Measurements from ENCODE around the gene DPYSL4.

The DPYSL4 gene

DNA sequence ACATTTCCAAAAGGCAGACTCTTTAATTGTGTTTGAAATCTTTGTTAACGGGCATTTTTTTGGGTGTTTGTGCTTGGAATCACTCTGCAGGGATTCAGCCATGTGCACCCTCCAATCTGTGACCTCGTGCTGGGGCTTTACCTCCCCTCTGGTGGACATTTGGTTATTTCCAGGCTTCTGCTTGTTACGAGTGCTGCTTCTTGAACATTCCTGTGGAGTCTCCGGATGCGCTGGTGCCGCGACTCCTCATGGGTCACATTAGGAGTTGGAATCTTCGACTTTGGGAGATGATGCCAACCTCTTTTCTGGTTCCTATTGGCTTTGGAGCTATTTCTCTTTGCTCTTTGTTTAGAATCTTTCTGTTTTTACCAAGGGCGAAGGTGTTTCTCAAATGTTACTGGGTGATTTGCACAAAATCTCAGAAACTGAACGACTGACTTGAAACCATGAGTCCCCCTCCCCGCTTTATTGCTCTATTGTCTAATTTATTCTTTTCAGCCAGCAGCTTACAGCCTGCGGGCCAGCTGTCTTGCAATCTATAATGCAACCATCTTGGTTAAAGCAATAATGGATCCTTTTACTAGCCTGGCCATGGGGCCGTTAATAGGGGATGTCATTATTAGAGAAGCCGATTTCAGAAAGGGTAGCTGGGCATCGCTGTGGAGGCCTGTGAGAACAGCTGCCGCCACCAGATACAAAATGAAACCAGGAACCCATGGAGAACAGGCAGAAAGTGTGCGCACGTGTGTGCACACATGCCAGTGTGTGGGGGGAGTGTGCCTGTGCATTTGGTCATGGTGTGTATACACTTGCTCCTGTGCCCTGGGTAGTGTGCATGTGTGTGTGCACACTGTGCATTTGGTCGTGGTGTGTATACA, 9.9 kb upstream of the DPYSL4 start:
- DNase-seq (ENCODE audit: extremely low read depth in 1 of 2, low read depth in 1 of 2), result no peak

GRCh38 chr10:132178046-132178445, 8.7 kb upstream of the DPYSL4 start:
- no peak for DNase-seq (ENCODE audit: extremely low read depth in 1 of 2, low read depth in 1 of 2)

GRCh38 chr10:132178672-132179545, 7.8 kb upstream of the DPYSL4 start:
- DNase-seq (ENCODE audit: extremely low read depth in 1 of 2, low read depth in 1 of 2), result no peak

DNA sequence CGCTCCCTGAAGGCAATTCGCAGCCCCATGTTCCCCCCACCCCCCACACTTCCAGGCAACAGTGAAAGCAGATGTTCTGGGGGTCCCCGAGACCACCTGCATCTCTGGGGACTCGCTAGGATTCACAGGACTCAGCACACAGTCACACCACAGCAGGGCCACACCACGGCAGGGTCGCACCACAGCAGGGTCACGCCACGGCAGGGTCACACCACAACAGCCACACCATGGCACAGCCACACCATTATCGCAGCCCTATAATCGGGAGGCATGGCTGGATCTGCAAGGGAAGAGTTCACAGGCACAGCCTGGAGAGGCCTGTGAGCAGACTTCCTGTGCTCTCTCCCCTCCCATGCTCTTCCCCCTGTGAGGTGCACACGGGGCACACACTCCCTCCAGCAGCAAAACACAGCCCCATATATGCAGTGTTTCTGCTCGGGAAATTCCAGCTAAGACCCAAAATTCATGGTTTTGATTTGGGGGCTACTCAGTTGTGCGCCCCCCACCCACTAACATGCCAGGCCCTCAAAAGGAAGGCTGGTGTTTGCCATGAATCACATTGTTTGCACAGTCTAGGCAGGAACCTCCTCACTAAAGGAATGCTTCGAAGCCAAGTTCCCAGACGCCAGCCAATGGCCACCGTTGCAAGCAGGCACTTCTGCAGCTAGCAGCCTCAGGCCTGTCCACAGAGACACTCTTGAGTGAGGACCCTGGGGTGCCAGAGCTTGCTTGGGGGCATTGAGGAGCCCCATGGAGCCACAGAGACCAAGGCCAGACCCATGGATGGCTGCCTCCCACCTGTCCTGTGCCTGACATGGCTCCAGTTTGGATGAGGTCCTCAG, 7.0 kb upstream of the DPYSL4 start:
- no peak for DNase-seq (ENCODE audit: extremely low read depth in 1 of 2, low read depth in 1 of 2)

DNA sequence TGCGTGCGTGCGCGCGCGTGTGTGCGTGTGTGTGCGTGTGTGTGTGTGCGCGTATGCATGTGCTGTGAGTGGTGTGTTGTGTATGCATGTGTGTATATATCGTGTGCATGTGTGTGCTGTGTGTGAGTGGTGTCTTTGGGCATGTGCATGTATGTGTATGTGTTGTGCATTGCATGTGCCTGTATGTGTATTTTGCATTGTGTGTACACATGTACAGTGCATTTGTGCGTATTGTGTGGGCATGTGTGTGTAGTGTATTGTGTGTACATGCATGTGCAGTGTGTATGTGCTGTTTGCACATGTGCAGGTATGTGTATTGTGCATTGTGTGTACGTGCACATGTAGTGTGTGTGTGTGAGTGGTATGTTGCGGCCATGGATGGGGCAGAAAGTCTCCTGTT, 6.0 kb upstream of the DPYSL4 start:
- no peak for DNase-seq (ENCODE audit: extremely low read depth in 1 of 2, low read depth in 1 of 2)

GRCh38 chr10:132181691-132182425, 4.9 kb upstream of the DPYSL4 start:
- DNase-seq (ENCODE audit: extremely low read depth in 1 of 2, low read depth in 1 of 2), result no peak

GRCh38 chr10:132182591-132182990, 4.2 kb upstream of the DPYSL4 start:
- no peak for DNase-seq (ENCODE audit: extremely low read depth in 1 of 2, low read depth in 1 of 2)

- DNase-seq (ENCODE audit: extremely low read depth in 1 of 2, low read depth in 1 of 2), result no peak
Observed at GRCh38 chr10:132183046-132183445, 3.7 kb upstream of the DPYSL4 start.

DNA sequence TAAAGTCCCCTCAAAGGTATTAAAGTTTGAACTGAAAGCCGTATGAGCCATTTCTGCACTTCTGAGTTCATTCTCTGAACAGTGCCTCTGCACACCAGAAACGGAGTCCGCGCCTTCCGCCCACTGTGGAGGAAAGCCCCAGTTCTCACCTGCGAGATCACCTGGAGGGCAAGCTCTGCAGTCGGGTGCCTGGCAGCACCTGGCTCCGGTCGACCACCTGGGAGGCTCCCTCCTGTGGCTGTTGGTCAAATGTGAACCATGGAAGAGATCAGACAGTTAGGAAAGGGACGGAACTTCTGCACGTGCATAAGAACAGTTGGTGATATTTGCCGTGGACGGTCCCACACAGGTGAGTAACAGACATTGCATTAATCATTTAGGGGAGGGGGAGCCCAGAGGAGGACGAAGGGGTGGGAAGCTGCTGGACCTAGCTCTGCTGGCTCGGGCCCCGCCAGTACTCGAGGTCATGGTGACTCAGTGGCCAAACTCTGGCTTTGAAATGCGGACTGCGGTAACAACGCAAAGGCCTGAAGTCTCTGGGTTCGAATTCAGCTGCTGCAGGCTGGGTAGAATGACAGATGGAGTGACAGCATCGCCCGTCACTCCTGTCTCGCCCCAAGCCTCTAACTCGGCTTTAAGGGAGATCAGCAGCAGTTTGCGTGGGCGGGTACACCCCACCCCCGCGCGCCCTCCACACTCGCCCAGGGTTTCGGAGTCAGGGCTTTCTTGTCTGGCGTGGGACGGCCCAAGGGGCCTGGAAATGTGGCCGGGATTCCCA, 1.7 kb upstream of the DPYSL4 start:
- DNase-seq (ENCODE audit: extremely low read depth in 1 of 2, low read depth in 1 of 2), result no peak

DNA sequence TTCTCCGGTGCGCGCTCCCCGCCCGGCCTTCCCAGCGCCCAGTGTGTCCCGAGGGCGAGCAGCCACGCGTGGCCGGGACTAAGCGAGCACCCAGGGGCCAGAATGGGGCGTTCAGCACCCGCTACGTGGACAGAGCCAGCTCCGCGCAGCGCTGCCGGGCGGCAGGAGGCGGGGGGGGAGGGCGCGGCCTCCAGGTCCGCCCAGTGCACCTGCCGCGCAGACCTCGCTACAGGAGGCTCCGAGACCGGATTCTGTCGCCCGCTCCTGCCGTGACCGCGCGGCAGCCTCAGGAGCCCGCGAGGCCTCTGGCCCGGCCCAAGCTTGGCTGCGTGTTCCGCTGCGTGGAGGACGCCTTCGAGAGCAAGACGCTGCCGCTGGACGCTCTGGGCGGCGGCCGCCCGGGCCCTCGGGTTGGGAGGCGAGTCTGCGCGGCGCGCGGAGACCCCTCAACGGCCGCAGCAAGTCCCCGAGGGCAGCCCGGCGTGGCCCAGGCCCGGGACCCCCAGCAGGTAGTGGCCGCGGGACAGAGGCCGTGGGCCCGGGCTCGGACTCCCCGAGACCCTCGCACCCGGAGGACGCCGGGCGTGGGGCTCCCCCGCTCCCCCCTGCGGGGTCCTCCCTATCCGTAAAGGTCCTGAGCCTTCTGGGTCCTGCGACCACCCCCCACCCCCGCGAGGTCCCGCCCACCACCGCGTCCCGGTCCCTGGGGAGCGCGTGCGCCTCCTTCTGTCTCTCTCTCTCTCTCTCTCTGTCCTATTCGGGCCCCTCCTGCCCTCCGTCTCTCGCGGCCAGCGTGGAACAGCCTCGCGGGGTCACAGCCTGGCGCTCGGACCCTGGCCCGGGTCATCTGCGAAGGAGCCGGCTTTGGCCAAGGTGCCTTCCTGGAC, 904 bp upstream of the DPYSL4 start:
- DNase-seq (ENCODE audit: extremely low read depth in 1 of 2, low read depth in 1 of 2), result peak in 1 of 2 donors; percentile 15

- no peak for DNase-seq (ENCODE audit: extremely low read depth in 1 of 2, low read depth in 1 of 2)
Observed at GRCh38 chr10:132187430-132188138, 836 bp downstream of the DPYSL4 start.

- DNase-seq (ENCODE audit: extremely low read depth in 1 of 2, low read depth in 1 of 2), result no peak
Observed at GRCh38 chr10:132188331-132188730, 1.6 kb downstream of the DPYSL4 start.

- DNase-seq (ENCODE audit: extremely low read depth in 1 of 2, low read depth in 1 of 2), result no peak
Observed at GRCh38 chr10:132189016-132189415, 2.3 kb downstream of the DPYSL4 start.

DNA sequence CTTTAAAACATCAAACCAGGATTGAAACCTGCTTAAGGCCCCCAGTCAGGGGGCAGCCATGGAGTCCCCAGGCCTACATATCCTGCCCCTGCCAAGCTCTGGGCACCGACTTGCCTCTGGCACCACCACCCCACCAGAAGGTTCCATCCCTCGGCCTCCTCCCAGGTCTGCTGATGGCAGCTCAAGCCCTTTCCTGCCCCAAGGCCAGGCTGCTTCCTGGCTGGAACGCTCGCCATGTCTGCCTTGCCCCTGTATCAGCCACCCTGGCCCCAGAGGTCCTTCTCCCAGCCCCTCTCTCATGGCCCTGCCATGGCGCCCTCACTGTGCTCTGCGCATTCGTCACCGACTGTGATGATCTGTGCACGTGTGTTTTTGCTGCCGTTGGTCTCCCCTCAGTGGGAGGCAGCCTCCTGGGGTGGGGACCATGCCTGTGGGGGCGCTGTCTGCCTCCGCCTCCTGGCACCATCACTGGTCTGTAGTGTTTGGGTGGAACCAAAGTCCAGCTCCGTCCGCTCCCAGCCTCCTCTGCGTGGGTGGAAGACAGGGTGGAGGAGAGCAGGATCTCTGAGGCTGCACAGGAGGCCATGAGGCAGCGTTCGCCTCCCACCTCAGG, 3.2 kb downstream of the DPYSL4 start:
- DNase-seq (ENCODE audit: extremely low read depth in 1 of 2, low read depth in 1 of 2), result no peak

- no peak for DNase-seq (ENCODE audit: extremely low read depth in 1 of 2, low read depth in 1 of 2)
Observed at GRCh38 chr10:132192076-132192975, 5.6 kb downstream of the DPYSL4 start.

- DNase-seq (ENCODE audit: extremely low read depth in 1 of 2, low read depth in 1 of 2), result no peak
Observed at GRCh38 chr10:132192991-132193665, 6.4 kb downstream of the DPYSL4 start.

All from stimulated activated CD8-positive, alpha-beta memory T cell treated with anti-CD3 and anti-CD28 coated beads, Interleukin-7, amount 100 ng/mL, for 48 hours (primary cell).